NCI-H774 (cell line): ENCODE results near the gene MZB1.
"Not testable (repeated sequence)": the region's sequence is repeated elsewhere in the genome, so short reads cannot be mapped to it uniquely, and the experiment has no call there.

ENCODE experiments used
- DNase-seq: peaks from one replicate; lab custom pipeline; 2025; lab: John Stamatoyannopoulos, UW

Gene MZB1

DNA sequence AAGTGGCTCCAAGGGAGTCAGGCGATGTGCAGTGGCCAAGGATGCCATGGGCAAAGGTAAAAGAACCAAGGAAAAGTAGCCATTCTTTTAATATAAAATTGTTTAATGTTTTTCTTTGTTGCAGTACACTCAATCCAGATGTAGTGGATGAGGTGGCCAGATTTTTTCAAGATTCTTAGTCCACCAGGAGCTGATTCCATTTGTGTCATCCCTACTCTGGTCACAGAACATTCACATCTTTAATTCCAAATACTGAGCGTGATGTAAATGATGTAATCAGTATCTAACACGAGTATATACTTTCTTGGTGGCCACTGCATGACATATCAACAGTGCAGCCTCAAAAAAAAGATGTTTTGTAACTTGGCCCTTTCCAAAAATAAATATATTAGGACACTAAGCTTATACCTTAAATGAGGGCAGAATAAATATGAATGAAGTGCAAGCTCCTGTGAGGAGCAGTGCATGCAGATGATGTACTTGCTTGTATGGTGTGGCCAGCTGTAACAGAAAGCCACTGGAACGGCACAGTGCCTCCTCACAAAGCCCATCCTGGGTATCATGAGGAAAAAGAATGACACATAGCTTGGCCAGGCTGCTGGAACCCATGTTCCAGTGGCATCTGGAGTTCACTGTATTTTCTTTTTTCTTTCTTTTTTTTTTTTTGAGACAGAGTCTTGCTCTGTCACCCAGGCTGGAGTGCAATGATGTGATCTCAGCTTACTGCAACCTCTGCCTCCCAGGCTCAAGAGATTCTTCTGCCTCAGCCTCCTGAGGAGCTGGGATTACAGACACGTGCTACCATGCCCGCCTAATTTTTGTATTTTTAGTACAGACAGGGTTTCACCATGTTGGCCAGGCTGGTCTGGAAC is 20.6 kb upstream of the MZB1 start:
- DNase-seq, result no peak

- not testable (repeated sequence) for DNase-seq
These were observed 19.4 kb upstream of the MZB1 start for GRCh38 chr5:139409116-139409515.

GRCh38 chr5:139408191-139408590 is 18.5 kb upstream of the MZB1 start:
- no peak for DNase-seq

- no peak for DNase-seq
These were observed 17.8 kb upstream of the MZB1 start for GRCh38 chr5:139407517-139407916.

DNA sequence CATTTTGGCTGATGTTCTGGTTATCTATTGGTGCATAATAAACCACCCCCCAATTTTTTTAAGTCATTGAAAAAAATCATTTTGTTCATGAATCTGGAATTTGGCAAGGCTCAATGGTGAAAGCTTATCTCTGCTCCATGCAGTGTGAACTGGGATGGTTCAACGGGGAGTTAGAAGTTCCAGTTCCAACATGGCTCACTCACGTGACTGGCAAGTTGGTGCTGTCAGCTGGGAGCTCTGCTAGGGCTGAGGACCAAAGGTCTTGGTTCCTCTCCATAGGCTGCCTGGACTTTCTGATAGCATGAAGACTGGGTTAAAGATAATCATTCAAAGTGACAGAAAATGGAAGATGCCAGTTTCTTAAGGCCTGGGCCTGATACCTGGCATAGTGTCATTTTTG is 17.2 kb upstream of the MZB1 start:
- DNase-seq, result no peak

DNA sequence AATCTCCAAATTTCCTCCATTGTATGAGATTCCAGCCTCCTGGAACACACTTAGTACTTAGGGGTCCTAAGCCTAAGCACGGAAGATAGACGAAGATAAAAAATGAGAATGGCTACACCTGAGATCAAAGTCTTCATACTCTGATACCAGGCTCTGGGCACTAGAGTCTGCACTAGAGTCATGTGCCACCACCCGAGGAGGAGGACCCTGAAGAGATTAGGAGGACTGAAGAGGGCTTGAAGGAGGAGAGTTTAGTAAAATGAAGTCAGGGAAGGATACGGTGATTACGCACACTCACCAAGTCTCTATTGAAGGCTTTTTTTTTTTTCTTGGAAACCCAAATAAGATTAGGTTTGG is 14.7 kb upstream of the MZB1 start:
- DNase-seq, result no peak

GRCh38 chr5:139403787-139404483 is 14.2 kb upstream of the MZB1 start, which contains the start of gene SPATA24:
Gene SPATA24, minus strand, starts transcription at chr5:139404089. Its CDS starts 29 bp downstream, at chr5:139404060.
- DNase-seq, result peak; percentile 95

DNA sequence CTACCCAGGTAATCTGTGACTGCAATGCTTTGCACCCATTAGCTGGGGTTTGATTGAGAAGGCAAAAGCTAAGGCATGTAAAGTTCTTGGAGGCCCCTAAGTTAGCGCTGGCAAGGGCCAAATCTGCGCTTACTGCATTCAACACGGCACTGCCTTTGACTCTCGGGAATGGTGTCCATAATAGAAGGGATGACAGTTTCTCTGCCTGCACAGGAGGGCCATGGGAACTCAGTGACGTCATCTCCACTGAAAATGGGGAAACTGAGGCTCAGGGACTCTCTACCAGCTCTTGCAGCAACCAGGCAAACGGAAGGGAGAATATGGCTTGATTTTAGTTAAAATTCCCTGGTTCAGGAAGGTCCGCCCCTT is 13.7 kb upstream of the MZB1 start:
- no peak for DNase-seq

DNA sequence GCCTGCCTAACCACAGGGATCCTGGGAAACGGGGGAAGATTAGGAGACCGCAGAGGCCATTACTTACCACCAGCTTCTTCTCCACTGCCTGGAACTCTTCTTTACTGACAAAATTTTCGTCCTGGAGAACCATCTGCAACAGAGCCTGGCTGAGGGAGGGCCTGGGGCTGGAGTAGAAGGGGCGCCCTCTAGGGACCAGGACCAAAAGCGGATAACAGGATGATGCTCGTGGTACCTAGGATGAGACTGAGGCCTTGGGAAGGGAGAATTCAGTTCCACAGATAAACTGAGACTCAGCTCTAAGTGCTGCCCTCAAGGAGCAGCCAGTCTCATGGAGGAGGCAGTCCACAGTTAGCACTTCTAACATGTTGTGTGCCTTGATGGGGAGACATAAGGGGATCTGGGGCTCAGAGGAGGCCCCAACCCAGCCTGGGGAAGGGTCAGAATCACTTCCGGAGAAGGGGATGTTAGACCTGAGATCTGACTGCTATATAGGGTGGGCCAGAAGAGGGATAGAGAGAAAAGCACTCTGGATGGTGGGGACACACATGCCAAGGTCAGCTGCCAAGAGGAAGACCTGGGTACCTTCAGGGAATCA is 12.9 kb upstream of the MZB1 start:
- DNase-seq, result no peak

- DNase-seq, result no peak
These were observed 11.8 kb upstream of the MZB1 start for GRCh38 chr5:139401546-139401945.

GRCh38 chr5:139399501-139400121 is 9.9 kb upstream of the MZB1 start:
- DNase-seq, result no peak

- DNase-seq, result no peak
These were observed 8.2 kb upstream of the MZB1 start for GRCh38 chr5:139397921-139398320.

DNA sequence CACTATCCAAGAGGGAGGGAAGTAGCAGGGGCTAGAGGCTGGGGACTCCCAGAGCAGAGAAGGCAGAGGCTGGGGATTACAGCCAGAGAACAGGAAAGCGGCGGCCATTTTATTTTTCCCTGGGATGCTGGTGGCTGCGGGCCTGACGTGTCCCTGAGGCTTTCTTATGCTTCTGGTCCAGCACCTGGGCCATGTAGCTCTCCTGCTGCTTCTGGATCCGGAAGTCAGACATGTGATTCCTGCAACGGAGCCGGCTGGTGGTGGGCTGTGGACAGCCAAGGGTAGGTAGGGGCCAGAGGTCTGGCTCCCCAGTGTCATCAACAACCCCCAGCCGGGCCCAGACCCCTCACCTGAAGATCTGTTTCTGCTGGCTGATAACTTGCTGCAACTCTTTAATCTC is 7.0 kb upstream of the MZB1 start:
- no peak for DNase-seq

DNA sequence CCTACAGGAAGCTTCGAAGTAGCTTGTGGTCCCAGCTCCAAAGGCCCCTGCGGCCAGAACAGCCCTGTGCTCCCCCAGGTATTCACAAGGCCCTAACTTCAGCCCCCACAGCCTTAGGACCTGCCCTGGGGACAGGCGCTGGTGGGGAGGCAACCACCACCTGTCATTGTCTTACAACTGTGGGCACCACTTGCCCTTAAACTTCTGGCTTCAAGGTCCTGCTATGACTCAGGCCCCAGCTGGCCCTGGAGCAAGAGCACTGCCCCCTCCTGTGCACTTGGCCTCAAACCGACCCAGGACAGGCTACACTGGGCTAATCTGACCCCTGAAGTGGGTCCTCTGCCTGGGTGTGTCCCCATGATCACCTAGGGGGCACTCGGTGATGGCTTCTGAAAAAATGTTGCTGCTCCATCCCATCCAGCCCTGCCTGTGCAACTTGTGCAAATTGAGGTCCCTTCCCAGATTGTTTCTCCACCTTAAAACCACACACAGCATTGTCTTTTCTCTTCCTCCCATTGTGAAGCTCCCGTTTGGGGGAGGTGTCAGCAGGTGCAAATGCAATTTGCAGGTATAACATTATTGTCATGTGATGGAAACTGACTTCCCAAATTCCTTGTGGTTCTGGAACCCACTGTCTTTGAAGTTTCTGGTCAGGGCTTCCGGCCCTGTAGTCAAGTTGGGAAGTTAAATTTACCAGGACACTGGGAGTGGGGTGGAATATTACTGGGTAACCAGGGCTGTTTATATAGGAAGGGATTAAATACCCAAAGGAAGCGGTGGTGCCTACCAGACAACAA is 6.3 kb upstream of the MZB1 start:
- DNase-seq, result no peak

DNA sequence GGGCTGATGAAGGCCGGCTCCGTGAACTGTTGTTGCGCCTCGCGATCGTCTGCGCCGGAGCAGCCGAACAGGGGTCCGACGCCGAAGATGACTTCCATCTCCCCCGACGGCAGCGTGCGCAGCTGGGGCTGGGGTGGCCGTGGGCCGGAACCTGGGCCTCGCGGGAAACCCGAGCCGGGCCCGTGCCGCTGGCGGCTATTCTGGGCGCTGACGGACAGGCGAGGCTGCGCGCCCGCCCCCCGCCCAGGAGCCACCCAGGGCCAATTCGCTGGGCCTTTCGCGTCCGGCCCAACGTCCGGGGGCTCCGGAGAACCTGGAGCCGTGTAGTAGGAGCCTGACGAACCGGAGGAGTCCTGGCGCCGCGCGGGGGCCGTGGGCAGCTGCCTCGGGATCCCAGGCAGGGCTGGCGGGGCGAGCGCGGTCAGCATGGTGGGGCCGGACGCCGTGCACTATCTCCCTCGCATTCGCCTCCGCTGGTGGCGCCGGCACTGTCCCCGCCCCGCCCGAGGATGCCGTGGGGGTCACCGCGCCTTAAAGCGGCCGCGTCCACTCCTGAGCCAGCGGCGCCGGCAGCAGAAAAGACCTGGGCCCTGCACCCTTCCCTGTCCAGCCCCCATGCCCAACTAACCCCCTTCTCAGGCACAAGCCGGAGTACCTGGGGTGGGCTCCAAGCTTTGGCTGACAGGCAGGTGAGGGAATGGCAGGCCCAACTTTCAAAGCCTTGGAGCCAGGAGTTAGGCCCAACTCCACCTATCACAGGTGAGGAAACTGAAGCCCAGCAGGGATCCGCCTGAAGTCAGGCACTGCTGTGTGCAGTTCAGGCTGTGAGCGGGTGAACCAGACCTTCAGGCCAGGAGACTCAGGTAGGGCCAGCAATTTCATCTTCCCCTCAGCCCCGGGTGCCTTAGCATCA is 5.2 kb upstream of the MZB1 start, which contains the start of gene PROB1:
TSS of gene PROB1 (minus strand) at position 451 of the 913 bp plus-strand sequence. CDS start at position 428, 23 bp downstream.
- DNase-seq, result no peak

- DNase-seq, result no peak
These were observed 4.5 kb upstream of the MZB1 start for GRCh38 chr5:139394123-139394653.

DNA sequence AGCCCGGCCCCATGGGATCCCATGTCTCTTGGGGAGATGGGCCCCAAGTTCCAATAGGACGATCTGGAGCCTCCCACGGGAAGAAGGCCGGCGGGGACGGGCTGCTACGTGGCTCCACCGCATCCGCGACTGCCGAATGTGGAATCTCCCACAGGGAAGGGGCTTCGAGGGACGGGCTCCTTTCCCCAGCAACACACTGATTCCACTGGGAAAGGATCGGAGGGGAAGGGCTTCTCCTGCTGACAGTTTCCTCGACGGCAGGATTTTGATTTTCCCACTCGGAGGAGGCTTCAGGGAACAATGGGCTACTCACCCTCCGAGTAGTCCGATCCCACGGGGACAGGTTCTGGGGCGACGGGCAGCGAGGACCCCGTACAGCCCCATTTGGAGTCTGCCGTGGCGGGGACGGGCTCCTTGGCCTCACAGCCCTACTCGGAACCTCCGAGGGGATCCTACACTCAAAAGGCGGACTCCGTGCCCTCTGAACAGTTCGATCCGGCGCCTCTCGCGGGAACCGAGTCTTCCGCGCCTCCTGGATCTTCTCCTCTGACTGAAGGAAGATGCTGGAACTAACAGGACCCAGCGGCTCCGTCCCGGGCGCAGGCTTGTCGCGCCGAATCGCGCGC is 3.9 kb upstream of the MZB1 start:
- DNase-seq, result no peak

DNA sequence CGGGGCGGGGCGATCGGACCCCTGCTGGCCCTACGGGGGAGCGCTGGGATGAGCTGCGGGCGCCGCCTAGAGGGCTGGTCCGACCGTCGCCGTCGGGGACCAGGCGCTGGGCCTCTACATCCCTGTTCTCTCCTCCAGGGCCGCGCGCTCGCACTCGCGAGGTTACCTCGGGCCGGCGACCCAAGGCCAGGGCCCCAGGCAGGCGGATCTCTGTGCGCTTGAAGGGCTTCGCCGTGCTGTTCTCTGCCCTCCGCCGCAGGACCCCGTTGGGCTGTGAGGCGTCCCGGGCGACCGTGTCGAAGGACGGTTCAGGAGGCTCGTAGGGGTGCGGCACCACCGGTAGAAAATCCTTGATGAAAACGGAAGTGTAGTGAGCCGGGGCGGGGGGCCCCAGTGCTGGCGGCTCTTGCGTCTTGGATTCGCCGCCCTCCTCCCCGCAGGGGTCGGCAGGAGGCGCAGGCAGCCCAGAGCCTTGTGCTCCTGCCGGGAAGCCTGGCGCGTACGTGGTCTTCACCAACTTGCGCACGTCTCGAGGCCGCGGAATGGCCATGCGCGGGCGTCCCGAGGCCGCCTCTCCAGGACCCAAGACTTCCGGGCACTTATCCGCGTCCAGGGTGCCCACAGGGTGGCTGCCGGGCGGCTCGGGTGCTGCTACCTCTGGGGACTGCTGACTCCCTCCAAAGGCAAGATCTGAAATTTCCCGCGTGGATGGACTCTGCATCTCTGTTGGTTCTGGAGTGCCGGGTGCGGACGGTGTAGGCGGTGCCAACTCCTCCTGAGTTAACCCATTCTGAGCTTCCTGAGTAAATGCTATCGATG is 3.2 kb upstream of the MZB1 start:
- DNase-seq, result peak; percentile 61

DNA sequence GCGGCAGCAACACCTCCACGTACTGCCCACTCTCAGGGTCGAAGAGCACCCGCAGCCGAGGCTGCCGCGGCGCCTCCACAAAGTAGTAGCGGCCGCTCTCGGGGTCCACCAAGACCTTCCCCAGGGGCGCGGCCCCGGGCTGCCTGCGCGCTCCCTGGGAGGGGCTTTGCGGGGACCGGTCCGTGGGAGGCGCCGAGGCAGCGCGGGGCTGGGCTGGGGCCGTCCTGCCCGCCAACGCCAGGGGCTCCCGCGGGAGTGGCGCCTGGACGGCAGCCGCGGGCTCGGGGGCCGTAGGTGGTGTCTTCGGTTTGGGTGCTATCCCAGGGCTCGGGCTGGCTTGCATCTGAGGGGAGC is 2.6 kb upstream of the MZB1 start:
- DNase-seq, result no peak
